ENCODE results near the gene PRDM16.

Gene PRDM16

DNA sequence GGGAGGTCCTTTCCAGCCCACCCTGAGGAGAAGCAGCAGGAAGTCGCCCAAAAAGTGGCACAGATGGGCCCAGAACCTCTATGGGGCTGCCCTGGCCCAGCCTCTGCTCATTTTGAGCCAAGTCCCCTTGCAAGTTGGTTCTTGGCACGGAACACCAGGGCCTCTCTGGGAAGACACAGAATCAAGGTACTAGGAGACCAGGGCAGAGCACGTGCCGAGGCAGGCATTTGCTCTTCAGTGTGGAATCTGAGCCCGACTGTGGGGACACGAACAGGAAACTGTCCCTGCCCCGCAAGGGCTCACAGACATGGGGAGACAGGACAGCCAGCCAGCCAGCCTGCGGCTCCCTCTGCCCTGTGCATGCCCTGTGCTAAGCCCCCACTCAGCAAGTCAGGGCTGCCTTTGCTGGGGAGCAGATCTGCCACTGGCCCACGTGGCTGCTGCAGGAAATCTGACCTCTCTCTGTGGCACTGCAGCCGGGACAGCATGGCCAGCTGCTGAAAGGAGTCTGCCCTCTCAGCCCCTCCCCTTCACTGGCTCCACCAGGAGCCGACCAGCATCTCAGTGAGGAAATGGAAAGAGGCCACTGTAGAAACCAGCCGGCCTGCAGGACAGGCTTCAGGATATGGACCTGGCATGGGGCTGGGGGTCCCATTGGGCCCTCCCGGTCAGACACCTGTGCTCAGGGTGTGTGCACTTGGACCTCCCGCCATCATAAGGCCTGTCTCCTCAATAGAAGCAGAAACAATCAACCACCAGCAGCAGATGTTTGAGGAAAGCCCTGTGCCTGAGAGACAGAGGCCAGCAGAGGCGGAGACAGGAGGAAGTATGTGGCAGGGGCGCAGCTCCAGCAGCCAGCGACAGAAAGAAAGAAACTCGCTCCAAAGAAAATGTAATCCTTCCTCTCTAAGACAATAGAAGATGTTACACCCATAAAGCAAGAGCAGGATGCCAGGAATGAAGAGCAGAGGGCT is 389.2 kb downstream of the PRDM16 start:
- H3K4me3 ChIP-seq (replicated peaks in 1 of 2; ENCODE audit: low read depth in 2 of 2, low read length in 2 of 2) = no peak overlapping the region
- TF ChIP-seq, protein P1, sequence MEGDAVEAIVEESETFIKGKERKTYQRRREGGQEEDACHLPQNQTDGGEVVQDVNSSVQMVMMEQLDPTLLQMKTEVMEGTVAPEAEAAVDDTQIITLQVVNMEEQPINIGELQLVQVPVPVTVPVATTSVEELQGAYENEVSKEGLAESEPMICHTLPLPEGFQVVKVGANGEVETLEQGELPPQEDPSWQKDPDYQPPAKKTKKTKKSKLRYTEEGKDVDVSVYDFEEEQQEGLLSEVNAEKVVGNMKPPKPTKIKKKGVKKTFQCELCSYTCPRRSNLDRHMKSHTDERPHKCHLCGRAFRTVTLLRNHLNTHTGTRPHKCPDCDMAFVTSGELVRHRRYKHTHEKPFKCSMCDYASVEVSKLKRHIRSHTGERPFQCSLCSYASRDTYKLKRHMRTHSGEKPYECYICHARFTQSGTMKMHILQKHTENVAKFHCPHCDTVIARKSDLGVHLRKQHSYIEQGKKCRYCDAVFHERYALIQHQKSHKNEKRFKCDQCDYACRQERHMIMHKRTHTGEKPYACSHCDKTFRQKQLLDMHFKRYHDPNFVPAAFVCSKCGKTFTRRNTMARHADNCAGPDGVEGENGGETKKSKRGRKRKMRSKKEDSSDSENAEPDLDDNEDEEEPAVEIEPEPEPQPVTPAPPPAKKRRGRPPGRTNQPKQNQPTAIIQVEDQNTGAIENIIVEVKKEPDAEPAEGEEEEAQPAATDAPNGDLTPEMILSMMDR (IDR thresholded peaks at IDR 0.05; ENCODE audit: low read depth, low read length) = no peak
- no peak for DNase-seq (ENCODE audit: low read depth in 2 of 2)

DNA sequence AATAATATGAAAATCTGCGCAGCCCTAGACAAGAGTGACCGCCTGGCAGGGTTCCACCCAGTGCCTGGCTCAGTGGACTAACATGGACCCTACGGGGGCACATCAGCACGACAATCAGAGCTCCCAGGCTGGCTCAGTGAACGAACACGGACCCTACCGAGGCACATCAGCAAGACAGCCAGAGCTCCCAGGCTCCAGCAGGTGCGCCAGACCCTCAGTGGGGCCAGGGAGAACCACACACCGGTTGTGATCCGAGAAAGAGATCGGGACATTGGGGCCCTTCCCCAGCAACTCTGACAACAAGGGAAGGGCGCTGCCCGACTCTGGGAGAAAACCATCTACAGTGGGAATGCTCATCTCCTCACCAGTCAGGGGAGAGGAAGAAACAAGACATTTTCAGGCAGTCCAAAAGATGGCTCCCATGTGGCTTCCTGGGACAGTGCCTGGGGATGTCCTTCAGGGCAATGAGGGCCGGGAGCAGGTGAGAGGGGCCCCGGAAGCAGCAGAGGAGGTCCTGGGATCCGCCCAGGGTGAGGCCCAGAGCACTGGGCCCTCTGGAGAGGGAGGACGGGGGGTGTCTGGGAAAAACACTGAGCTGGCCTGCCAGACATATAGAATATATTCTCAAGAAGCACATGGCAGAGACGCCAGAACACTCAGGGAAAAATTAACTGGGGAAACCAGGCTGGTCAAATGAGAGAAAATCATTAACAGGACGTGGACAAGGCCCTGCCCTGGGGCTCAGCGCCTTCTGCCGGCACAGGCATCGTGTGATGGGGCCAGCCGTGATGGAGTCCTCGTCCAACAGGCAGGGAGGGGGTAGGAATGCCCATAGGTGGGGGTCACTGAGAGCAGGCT is 390.3 kb downstream of the PRDM16 start:
- no peak for DNase-seq (ENCODE audit: low read depth in 2 of 2)
- TF ChIP-seq, protein P1 (IDR thresholded peaks at IDR 0.05; ENCODE audit: low read depth, low read length) = no peak
- no peak overlapping the region for H3K4me3 ChIP-seq (replicated peaks in 1 of 2; ENCODE audit: low read depth in 2 of 2, low read length in 2 of 2)

DNA sequence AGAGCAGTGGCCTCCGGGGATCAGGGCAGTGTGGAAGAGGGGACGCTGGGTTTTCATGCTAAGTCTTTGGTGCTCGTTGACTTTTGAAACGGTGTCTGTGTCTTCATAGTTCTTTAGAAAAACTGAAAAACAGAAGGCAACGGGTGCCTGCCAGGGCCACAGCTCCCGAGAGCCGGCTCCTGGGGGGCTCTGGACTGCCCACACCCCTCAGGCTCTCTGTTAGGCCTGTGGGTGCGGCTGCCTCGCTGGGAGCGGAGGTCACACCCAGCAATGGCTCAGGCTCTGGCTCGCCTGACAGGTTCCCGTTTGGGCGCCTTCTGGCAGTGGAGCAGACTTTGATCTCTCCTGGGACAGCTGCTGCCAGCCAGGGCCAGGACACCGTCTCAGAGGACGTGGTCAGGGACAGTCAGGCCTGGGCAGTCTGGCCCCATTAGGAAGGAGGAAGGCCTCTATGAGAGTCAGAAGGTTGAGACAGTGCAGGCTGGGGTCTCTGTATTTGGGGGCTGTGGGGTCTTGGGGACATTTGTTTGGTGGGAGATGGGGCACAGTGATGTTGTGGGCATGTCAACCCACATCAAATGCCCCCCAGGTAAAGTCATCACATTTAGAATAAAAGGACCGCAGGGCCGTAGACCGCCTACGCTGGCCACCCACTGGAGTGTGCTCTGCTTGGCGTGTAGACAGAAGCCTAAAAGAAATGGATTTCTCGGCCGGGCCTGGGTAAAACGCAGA is 391.1 kb downstream of the PRDM16 start:
- no peak for DNase-seq (ENCODE audit: low read depth in 2 of 2)
- no peak overlapping the region for H3K4me3 ChIP-seq (replicated peaks in 1 of 2; ENCODE audit: low read depth in 2 of 2, low read length in 2 of 2)
- TF ChIP-seq, protein P1 (IDR thresholded peaks at IDR 0.05; ENCODE audit: low read depth, low read length) = no peak

DNA sequence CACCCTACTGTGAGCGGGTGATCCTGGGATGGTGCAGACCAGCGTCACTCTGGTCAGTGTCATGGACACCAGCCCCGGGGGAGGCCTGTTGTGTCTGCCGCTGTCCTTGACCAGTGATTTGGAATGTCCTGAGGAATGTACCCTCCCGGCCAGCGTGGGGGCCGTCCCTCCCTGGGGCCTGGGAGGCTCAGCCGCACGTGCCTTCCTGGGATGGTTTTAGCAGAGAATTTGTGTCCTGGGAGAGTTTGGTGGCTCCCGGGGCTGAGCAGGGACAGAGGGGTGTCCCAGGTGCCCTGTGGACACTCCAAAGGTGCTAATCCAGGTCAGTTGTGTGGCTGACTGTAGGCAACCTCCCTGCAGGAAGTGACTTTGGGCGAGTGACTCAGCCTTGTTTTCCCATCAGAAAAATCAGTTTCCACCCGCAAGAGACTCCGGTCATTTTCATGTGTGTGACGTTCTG is 391.7 kb downstream of the PRDM16 start:
- TF ChIP-seq, protein P1 (IDR thresholded peaks at IDR 0.05; ENCODE audit: low read depth, low read length) = no peak
- DNase-seq (ENCODE audit: low read depth in 2 of 2) = peak; percentile 12 to 42
- no peak overlapping the region for H3K4me3 ChIP-seq (replicated peaks in 1 of 2; ENCODE audit: low read depth in 2 of 2, low read length in 2 of 2)

DNA sequence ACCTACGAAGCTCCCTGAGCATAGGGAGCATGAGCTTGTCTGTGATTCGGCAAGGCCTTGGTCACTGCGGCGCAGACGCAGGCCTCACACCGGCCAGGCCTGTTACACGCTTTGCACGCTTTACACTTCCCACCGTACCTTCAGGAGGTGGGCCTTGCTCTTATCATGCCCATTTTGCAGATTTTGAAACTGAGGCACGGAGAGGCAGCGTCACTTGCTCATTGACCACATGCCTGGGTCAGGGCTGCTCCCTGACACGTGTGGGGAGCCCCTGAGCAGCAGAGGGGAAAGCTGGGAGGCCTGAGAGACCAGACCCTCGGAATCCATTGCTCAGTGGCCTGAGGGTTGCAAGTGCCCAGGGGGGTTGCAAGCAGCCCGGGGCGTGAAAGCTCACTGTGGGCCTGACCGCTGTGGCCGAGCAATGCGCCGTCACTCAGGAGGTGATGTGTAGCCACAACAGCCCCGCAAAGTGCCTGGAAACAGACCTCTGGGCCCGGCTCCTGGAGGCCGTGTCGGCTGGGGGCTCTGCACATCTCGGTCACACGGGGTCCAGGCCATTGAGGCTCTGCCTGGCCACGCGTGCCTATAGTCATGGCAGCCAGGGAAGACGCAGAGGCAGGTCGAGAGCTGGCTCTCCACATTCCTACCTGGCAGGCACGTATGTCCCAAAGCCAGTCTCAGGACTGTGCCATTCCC is 392.4 kb downstream of the PRDM16 start:
- no peak for DNase-seq (ENCODE audit: low read depth in 2 of 2)
- no peak overlapping the region for H3K4me3 ChIP-seq (replicated peaks in 1 of 2; ENCODE audit: low read depth in 2 of 2, low read length in 2 of 2)
- TF ChIP-seq, protein P1 (IDR thresholded peaks at IDR 0.05; ENCODE audit: low read depth, low read length) = no peak

DNA sequence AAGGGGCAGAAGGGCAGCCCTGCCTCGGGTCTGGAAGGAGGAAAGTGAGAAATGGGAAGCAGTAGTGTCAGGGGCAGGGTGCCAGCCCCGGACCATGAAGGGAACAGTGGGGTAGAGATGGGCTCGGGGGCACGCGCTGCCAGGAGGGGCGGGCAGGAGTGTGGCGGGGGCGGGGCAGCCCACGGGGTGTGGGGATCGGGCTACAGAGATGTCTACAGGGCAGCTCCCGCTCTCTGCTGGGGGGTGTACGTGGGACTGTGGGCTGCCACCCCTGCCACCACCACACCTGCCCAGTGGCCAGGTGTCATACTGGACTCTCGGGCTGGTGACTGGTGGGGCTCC is 392.9 kb downstream of the PRDM16 start:
- no peak overlapping the region for H3K4me3 ChIP-seq (replicated peaks in 1 of 2; ENCODE audit: low read depth in 2 of 2, low read length in 2 of 2)
- TF ChIP-seq, protein P1 (IDR thresholded peaks at IDR 0.05; ENCODE audit: low read depth, low read length) = no peak

More for the DNA sequence above, 392.9 kb downstream of the PRDM16 start:
- no peak for DNase-seq (ENCODE audit: low read depth in 2 of 2)

Measured in cardiac fibroblast (primary cell).